Hematopoietic multipotent progenitor cell treated with erythropoietin and hydrocortisone succinate and interleukin-3 and kit ligand, for 4 days (in vitro differentiated cells): ENCODE data around the gene TENT5C.

Source experiments
- DNase-seq: peaks from one replicate; pipeline ENCODE4 v3.0.0-alpha.2; 2015

The TENT5C gene

DNA sequence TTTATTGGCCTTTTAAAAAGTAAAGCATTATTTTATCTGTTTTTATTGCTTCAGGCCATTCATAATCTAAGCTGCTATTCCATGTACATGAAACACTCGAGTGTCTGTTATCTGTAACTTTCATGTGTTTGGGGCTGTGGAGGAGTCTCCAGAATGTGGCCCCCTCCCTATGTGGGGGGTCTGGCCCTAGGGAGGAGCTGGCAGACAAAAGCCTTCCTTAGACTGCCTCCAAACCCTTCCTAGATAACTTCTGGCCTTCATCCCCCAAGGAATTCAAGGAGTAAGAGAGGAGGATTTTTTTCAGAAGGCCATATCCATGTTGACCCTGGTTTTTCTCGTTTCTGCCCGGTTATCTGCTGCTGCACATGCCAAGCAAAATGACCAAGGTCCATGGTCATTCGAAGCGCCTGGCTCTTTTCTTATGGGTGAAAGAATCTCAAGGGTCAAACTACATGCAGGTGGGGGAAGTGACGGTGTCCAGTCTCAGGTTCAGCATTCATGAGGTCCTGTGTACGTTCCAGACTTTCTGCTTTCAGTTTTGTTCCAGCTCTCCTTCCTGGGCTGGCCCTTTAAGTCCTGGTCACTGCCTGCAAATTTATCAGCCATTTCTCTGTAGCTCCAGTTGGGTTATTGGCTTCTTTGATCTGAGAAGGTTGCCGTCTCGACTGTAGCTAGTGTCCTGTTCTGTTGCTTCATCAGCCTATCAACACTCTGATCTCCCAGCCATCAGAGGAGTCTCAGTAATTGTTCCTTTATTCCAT is 8.3 kb downstream of the TENT5C start:
- peak; percentile 78 for DNase-seq

- DNase-seq = peak; percentile 79
Observed at GRCh38 chr1:117615474-117615873, 9.6 kb downstream of the TENT5C start.

- no peak for DNase-seq
Observed at GRCh38 chr1:117616356-117616755, 10.5 kb downstream of the TENT5C start.

GRCh38 chr1:117616967-117617366 is 11.1 kb downstream of the TENT5C start:
- no peak for DNase-seq

DNA sequence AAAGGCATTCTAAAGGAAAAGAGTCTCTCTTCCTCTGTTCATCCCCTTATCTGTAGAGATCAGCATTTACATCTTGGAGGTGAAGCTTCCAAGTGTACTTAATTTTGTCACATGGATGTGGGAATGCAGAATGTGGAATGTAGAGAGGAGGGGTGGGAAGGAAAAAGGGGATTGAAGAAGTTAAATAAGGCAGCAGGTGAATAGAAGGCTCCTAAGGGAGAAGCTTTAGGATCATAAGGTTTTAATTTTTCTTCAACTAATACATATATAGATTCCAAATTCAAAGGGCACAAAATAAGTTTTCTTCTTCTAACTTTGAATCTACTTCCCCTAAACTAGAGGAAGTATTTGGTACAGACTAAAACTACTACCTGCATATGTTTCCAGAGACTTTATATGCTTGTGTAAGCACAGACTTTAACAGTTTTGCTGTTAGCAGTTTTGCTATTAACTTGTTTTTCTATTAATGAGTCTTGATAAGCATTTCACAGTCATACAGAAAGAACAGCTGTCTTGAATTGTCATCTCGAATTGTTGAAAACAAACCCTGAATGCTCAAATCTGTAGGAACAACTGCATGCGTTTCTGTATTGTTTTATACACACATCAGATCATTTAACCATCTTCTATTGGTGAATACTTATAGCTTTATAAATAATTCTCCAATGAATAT is 12.7 kb downstream of the TENT5C start:
- DNase-seq = no peak

- DNase-seq = no peak
Observed at GRCh38 chr1:117620440-117620839, 14.6 kb downstream of the TENT5C start.

GRCh38 chr1:117621316-117621715 is 15.5 kb downstream of the TENT5C start:
- no peak for DNase-seq

GRCh38 chr1:117622726-117623125 is 16.9 kb downstream of the TENT5C start:
- DNase-seq = no peak

- no peak for DNase-seq
Observed at GRCh38 chr1:117623141-117623540, 17.3 kb downstream of the TENT5C start.

DNA sequence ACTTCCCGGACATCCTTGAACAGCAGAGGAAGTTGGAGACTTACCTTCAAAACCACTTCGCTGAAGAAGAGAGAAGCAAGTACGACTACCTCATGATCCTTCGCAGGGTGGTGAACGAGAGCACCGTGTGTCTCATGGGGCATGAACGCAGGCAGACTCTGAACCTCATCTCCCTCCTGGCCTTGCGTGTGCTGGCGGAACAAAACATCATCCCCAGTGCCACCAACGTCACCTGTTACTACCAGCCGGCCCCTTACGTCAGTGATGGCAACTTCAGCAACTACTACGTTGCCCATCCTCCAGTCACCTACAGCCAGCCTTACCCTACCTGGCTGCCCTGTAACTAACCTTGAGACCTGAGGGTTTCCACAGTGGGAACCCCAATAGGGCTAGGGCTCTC is 17.9 kb downstream of the TENT5C start:
- DNase-seq = no peak

DNA sequence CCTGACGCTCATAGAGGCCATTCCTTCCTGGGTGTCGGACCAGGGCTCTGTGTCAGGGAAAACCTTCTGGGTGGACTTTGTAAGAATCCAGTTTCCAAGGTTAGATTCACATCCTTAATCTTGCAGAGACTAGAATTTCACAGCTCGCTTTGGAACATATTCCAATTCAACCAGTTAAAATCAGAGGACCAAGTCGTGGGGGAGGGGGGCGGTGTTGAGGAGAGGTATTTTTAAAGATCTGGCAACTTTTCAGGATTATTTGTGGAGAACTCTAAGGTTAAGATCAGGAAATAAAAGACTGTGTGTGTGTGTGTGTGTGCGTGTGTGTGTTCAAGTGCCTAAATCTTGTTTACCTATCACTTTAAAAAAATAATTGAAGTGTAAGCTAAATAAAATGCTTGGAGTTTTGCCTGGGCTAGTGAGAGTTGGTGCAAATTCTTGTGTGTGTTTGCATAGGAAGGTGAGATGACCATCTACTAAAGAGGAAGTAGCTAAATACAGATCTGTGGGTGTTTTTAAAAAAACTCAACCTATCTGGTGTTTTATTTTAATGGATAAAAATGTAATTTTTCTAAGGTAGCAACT is 21.8 kb downstream of the TENT5C start:
- peak; percentile 49 for DNase-seq

DNA sequence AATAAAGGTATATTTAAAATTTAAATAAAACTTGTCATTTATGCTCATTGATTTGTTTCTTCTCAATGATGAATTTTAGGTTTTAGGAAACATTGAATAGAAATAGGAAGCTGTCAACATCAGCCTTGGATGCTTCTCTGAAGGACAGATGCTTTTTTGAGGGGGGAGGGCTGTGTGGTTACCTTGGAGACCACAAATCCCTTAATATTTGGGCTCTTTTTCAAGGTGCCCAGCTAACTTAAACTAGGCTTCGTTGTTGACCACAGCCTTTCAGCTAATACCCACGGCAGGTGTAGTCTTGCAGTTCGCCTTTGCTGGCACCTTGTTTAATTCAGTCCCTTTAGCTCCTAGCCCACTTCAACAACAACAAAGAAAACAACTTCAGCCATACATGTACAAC is 22.5 kb downstream of the TENT5C start:
- DNase-seq = no peak

- no peak for DNase-seq
Observed at GRCh38 chr1:117629625-117630422, 24.0 kb downstream of the TENT5C start.

- no peak for DNase-seq
Observed at GRCh38 chr1:117630423-117630998, 24.7 kb downstream of the TENT5C start.

GRCh38 chr1:117631359-117632160 is 25.7 kb downstream of the TENT5C start:
- no peak for DNase-seq

GRCh38 chr1:117632269-117633067 is 26.6 kb downstream of the TENT5C start:
- no peak for DNase-seq

- no peak for DNase-seq
Observed at GRCh38 chr1:117633068-117633345, 27.2 kb downstream of the TENT5C start.

DNA sequence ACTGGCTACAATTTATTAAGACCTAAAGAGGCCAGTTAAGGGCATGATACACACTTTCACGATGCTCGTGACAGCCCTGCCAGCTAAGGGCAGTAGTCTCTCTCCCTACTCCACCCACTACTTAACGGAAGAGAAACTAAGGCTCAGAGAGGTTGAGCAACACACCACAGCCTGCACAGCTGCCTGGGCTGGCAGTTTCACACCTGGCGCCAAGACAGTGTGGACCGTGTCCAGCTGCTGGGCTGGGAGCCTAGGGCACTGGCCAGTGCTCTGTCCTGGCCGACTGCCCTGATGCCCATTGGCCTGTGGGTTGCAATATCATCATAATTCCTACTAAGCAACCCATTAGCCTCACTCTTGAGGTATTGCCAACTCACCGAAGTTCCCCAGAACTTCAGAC is 27.6 kb downstream of the TENT5C start:
- no peak for DNase-seq

DNA sequence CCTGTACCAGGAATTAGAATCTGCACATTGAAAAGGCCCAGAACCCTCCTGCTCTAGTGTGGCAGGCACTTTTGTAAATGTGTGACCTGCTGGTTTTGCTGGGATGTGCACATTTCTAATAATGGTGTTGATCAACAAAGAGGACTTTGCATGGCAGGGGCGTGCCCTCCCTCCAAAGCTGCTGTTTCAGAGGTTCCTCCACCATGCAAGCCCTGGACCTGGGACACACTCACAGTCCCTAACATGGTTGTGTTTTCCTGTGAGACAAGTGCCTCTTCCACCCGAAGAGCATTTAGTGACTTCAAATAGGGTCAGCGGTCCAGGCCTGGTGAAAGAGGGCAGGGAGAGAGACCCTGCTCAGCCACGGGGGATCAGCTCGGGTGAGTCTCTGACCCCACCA is 28.1 kb downstream of the TENT5C start:
- no peak for DNase-seq

- no peak for DNase-seq
Observed at GRCh38 chr1:117634631-117635030, 28.8 kb downstream of the TENT5C start.

- DNase-seq = no peak
Observed at GRCh38 chr1:117635805-117636204, 30.0 kb downstream of the TENT5C start.
